Endothelial cell of umbilical vein (primary cell): ENCODE measurements around the gene CANT1. TPM values are rescaled to one million over a fixed set of nuclear protein-coding genes. Genes with fewer than 3 reads are reported as not detected.

ENCODE experiments used
- BruUV-seq: library from RNA; stranded (reverse); fragments of 400-500 nt; replicated peaks from 2 replicates; lab custom pipeline; 2021; lab: Mats Ljungman, UMichigan
- CTCF ChIA-PET: fragments of 300-600, 350-600 bp; sonication (Branson Sonifier 250); formaldehyde crosslinking; loops from one replicate; lab custom pipeline; 2021; ENCODE audit warnings: antibody characterized with exemption, inconsistent platforms; lab: Charles Lee
- POLR2A ChIA-PET: fragments of 300-600, 350-600 bp; sonication (Branson Sonifier 250); formaldehyde crosslinking; loops from one replicate; lab custom pipeline; 2021; ENCODE audit warnings: antibody characterized with exemption, inconsistent platforms; lab: Charles Lee
- DNase-seq: peaks from one replicate; pipeline ENCODE4 v3.0.0-alpha.2; 2011; ENCODE audit warnings: low read depth, low spot score
- FAIRE-seq: peaks from 2 replicates; lab custom pipeline; 2011; peaks lifted over from hg19 to GRCh38; lab: Jason Lieb, UNC
- H2AFZ ChIP-seq: 2 replicates; pipeline ENCODE4 v1.6.0; 2012; ENCODE audit warnings: low read depth, low read length, control low read depth, inconsistent platforms
- H3K27ac ChIP-seq: 2 replicates; pipeline ENCODE4 v1.5.1; 2011; ENCODE audit warnings: low read depth, mild to moderate bottlenecking, control low read depth, low read length, moderate library complexity; ENCODE audit not compliant: insufficient read depth
- H3K27me3 ChIP-seq, 2 experiments: 2 replicates each; pipeline versions ENCODE4 v1.6.0 to v1.6.1; 2011; ENCODE audit warnings: low read length in 2 of 2, mixed read lengths in 1 of 2; ENCODE audit not compliant: control insufficient read depth in 2 of 2, insufficient read depth in 2 of 2
- H3K36me3 ChIP-seq, 2 experiments: 2 replicates in 1 of 2; 3 replicates in 1 of 2; pipeline ENCODE4 v1.5.1; 2011; ENCODE audit warnings: low read length in 2 of 2, mild to moderate bottlenecking in 1 of 2, moderate library complexity in 1 of 2; ENCODE audit not compliant: control insufficient read depth in 2 of 2, insufficient read depth in 2 of 2; ENCODE audit errors: extremely low read depth in 1 of 2
- H3K4me1 ChIP-seq: 3 replicates; pipeline ENCODE4 v1.5.1; 2011; ENCODE audit warnings: mild to moderate bottlenecking, low read length; ENCODE audit not compliant: control insufficient read depth, insufficient read depth; ENCODE audit errors: extremely low read depth
- H3K4me2 ChIP-seq: 2 replicates; pipeline ENCODE4 v1.6.1; 2011; ENCODE audit warnings: low read length, control low read depth, mixed read lengths; ENCODE audit not compliant: insufficient read depth
- H3K4me3 ChIP-seq, 3 experiments: fragments of 200-600 bp in 1 of 3; sonication (generic), shearing (Covaris generic) in 1 of 3; replicated peaks in 1 of 3; 2 replicates each; pipeline ENCODE4 v1.5.1; 2011 to 2016; ENCODE audit warnings: control low read depth in 3 of 3, low read length in 3 of 3, mild to moderate bottlenecking in 2 of 3, inconsistent platforms in 1 of 3, low read depth in 1 of 3, moderate library complexity in 1 of 3; ENCODE audit not compliant: insufficient read depth in 1 of 3
- H3K79me2 ChIP-seq: 2 replicates; pipeline ENCODE4 v1.6.0; 2012; ENCODE audit warnings: low read length, inconsistent platforms; ENCODE audit not compliant: control insufficient read depth, insufficient read depth
- H3K9ac ChIP-seq: replicated peaks from 2 replicates; pipeline ENCODE3; 2011; ENCODE audit warnings: low read length, control low read depth; ENCODE audit not compliant: insufficient read depth; ENCODE audit errors: extremely low read depth
- H3K9me1 ChIP-seq: replicated peaks from 3 replicates; pipeline ENCODE4 v1.6.0; 2011; ENCODE audit warnings: mild to moderate bottlenecking, low read length; ENCODE audit not compliant: control insufficient read depth, insufficient read depth; ENCODE audit errors: extremely low read depth
- H3K9me3 ChIP-seq: replicated peaks from 2 replicates; pipeline ENCODE4 v1.5.1; 2012; ENCODE audit warnings: low read length, inconsistent platforms; ENCODE audit not compliant: control insufficient read depth, insufficient read depth
- H4K20me1 ChIP-seq: replicated peaks from 2 replicates; pipeline ENCODE3; 2011; ENCODE audit warnings: mild to moderate bottlenecking, low read length; ENCODE audit not compliant: control insufficient read depth, insufficient read depth; ENCODE audit errors: extremely low read depth
- EZH2 ChIP-seq: IDR thresholded peaks from 2 replicates; pipeline ENCODE4 v1.6.1; 2012; ENCODE audit warnings: borderline replicate concordance, low read depth, mild to moderate bottlenecking, moderate library complexity, low read length, inconsistent platforms; ENCODE audit not compliant: severe bottlenecking
- FOS ChIP-seq: IDR thresholded peaks from 2 replicates; pipeline ENCODE4 v1.6.1; 2011; ENCODE audit warnings: mild to moderate bottlenecking, low read length, moderate library complexity, borderline replicate concordance; ENCODE audit not compliant: insufficient read depth
- GATA2 ChIP-seq: IDR thresholded peaks from 2 replicates; pipeline ENCODE4 v1.7.0; 2011; ENCODE audit warnings: low read depth, mild to moderate bottlenecking, moderate library complexity, mixed read lengths, low read length; ENCODE audit not compliant: insufficient read length, insufficient read depth
- MYC ChIP-seq: IDR thresholded peaks from one replicate; pipeline ENCODE4 v1.6.1; 2011; ENCODE audit warnings: mild to moderate bottlenecking, low read depth, low read length
- dilution Hi-C: fragments of 300-500 bp; cut with MboI; formaldehyde crosslinking; loops from one replicate; pipeline ENCODE4 v1.15.0; 2019; ENCODE audit warnings: low sequenced_read_pairs; ENCODE audit not compliant: extremely low pct_ligation_motif_present
- intact Hi-C: fragments of 100-400 bp; cut with micrococcal nuclease; formaldehyde crosslinking; loops from one replicate; pipeline ENCODE4 v1.10.0; 2022
- polyA plus RNA-seq, 4 experiments: library from polyadenylated mRNA; depleted of rRNA in 3 of 4; stranded (reverse) in 3 of 4; unstranded in 1 of 4; fragments of >200 nt; gene quantifications; 2 replicates each; pipeline versions ENCODE4 v1.2.1 to v1.2.3, GENCODE V29; 2011 to 2012; ENCODE audit warnings: missing spikeins in 1 of 4
- total RNA-seq: library from RNA; stranded (reverse); gene quantifications from 2 replicates; pipeline ENCODE4 v1.2.3, GENCODE V29; 2021
- TF ChIP-seq, protein P1 (sequence below), 2 donors: IDR thresholded peaks; 1 replicate in 1 of 2; 2 replicates in 1 of 2; pipeline ENCODE4 v1.5.1; 2011; ENCODE audit warnings: low read length in 2 of 2, mild to moderate bottlenecking in 2 of 2, moderate library complexity in 2 of 2, control low read depth in 1 of 2, inconsistent platforms in 1 of 2, low read depth in 1 of 2; ENCODE audit not compliant: insufficient read depth in 1 of 2; ENCODE audit errors: extremely low read depth in 1 of 2
- TF ChIP-seq, protein P2 (sequence below): IDR thresholded peaks from 2 replicates; pipeline ENCODE4 v1.6.1; 2011; ENCODE audit not compliant: insufficient read depth, insufficient read length

The CANT1 gene
- total and polyA plus RNA-seq, 2 donors (not counting 3 experiments of a cell fraction or from before 2014, with no cell fraction given), result 85.0 to 93.6 TPM

DNA sequence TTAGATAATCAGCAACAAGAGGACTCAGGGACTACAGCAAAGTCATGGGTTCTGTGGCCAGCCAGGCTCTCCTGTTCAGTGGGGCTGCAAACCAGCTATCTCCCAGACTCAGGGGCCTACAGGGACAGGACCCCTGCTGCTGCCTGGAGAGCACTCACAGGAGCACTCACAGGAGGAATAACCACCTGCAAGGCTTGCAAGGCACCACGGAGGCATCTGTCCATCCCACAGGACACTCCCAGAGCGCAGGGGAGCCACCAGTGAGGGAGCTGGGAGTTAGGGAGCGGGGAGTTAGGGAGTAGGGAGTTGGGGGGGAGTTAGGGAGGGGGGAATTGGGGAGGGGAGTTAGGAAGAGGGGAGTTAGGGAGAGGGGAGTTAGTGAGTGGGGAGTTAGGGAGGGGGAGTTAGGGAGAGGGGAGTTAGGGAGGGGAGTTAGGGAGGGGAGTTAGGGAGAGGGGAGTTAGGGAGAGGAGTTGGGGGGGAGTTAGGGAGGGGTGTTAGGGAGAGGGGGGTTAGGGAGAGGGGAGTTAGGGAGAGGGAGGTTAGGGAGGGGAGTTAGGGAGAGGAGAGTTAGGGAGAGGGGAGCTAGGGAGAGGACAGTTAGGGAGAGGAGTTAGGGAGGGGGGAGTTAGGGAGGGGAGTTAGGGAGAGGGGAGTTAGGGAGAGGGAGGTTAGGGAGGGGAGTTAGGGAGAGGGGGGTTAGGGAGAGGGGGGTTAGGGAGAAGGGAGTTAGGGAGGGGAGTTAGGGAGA is 5.7 kb downstream of the CANT1 start:
- ChIA-PET CTCF (interaction anchor here (0.6 to 1.3 kb wide), 2 partner anchors 38 to 494 kb away, joined by 4 to 5 read pairs; no protein-coding TSS in a partner anchor), POLR2A (no interaction called here)
- Histone ChIP-seq H4K20me1 (no peaks in the 10 kb centered on the region), H3K4me3 (no peak overlapping the region), H3K79me2 (peaks cover 84% of the 10 kb centered on the region), H3K36me3 (peaks cover 3 to 11% of the 10 kb centered on the region in 2 experiments), H3K9me3 (no peaks in the 10 kb centered on the region), H3K9ac (no peak overlapping the region), H2AFZ (no peak overlapping the region), H3K4me1 (peaks cover 28% of the 10 kb centered on the region), H3K9me1 (no peaks in the 10 kb centered on the region), H3K27me3 (no peaks in the 10 kb centered on the region), H3K4me2 (no peak overlapping the region), H3K27ac (no peak overlapping the region)
- dilution Hi-C loops (no loop called here), intact Hi-C loops (no loop called here)
- no peak for FAIRE-seq
- no peak for DNase-seq
- no peak for TF ChIP-seq GATA2
- no peak for TF ChIP-seq EZH2
- TF ChIP-seq, protein P1, sequence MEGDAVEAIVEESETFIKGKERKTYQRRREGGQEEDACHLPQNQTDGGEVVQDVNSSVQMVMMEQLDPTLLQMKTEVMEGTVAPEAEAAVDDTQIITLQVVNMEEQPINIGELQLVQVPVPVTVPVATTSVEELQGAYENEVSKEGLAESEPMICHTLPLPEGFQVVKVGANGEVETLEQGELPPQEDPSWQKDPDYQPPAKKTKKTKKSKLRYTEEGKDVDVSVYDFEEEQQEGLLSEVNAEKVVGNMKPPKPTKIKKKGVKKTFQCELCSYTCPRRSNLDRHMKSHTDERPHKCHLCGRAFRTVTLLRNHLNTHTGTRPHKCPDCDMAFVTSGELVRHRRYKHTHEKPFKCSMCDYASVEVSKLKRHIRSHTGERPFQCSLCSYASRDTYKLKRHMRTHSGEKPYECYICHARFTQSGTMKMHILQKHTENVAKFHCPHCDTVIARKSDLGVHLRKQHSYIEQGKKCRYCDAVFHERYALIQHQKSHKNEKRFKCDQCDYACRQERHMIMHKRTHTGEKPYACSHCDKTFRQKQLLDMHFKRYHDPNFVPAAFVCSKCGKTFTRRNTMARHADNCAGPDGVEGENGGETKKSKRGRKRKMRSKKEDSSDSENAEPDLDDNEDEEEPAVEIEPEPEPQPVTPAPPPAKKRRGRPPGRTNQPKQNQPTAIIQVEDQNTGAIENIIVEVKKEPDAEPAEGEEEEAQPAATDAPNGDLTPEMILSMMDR (IDR thresholded peaks at IDR 0.05; ENCODE audit: extremely low read depth in 1 of 2, insufficient read depth in 1 of 2, low read depth in 1 of 2, low read length in 2 of 2), result no peak
- TF ChIP-seq, protein P2, sequence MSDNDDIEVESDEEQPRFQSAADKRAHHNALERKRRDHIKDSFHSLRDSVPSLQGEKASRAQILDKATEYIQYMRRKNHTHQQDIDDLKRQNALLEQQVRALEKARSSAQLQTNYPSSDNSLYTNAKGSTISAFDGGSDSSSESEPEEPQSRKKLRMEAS, result no peak
- TF ChIP-seq FOS, result no peak
- no peak for TF ChIP-seq MYC
- no TSS peak for BruUV-seq
